ENCODE data around the gene GPC6.

DNA sequence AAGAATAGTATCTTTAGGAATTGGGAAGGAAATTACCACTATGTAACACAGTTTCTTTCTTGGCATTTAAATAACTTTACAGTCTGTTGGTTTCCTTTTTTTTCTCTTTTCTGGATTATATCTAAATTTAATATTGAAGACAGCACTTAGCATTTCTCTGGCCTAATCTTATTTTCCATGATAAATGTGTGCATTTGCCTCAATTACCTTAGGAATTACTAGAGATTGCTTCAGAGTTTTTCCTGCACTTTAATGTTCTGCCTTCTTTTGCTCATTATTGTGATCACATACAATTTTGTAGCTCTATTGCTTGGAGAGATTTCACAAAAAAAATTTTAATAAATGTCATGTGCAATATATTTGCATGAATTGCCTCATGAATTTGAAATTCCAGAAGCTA is 1227.7 kb downstream of the GPC6 start:
- TF ChIP-seq ZNF274 (IDR thresholded peaks at IDR 0.05; ENCODE audit: low read length) (no peak), ZNF274 (tag by site-specific recombination; IDR thresholded peaks at IDR 0.05; ENCODE audit: borderline replicate concordance) (no peak), ZSCAN16 (tag by site-specific recombination; IDR thresholded peaks at IDR 0.05) (no peak)
